ENCODE results near the gene SLK.

DNA sequence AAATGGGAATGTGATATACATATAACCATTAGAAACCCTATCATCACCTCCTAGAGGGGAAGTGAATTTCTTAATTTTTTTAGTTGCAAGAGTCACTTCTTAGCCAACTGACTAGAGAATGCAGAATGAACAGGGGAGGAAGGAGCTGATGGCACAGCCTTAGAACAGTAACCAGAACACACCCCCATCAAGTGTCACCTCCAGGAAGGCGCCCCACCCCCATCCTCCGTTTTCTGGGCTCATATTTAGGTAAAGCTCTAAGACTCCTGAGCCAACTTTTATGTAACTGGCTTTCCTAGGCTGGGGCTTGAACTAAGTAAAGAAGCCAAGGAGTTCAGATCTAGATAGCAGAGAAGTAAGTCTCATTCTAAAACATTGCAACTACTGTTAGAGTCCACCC, 64.7 kb downstream of the SLK start:
- TF ChIP-seq, protein P1, sequence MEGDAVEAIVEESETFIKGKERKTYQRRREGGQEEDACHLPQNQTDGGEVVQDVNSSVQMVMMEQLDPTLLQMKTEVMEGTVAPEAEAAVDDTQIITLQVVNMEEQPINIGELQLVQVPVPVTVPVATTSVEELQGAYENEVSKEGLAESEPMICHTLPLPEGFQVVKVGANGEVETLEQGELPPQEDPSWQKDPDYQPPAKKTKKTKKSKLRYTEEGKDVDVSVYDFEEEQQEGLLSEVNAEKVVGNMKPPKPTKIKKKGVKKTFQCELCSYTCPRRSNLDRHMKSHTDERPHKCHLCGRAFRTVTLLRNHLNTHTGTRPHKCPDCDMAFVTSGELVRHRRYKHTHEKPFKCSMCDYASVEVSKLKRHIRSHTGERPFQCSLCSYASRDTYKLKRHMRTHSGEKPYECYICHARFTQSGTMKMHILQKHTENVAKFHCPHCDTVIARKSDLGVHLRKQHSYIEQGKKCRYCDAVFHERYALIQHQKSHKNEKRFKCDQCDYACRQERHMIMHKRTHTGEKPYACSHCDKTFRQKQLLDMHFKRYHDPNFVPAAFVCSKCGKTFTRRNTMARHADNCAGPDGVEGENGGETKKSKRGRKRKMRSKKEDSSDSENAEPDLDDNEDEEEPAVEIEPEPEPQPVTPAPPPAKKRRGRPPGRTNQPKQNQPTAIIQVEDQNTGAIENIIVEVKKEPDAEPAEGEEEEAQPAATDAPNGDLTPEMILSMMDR (IDR thresholded peaks at IDR 0.05; ENCODE audit: extremely low read depth in 1 of 2, insufficient read depth in 1 of 2, low read depth in 1 of 2, low read length in 2 of 2), result no peak
- TF ChIP-seq, protein P2, sequence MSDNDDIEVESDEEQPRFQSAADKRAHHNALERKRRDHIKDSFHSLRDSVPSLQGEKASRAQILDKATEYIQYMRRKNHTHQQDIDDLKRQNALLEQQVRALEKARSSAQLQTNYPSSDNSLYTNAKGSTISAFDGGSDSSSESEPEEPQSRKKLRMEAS (IDR thresholded peaks at IDR 0.05; ENCODE audit: insufficient read depth, insufficient read length), result no peak
- no peak for TF ChIP-seq POLR2A (IDR thresholded peaks at IDR 0.05; ENCODE audit: low read depth, low read length)
- no peak for TF ChIP-seq EZH2 (IDR thresholded peaks at IDR 0.05; ENCODE audit: borderline replicate concordance, low read depth, low read length, severe bottlenecking)
- no peak for TF ChIP-seq POLR2AphosphoS5 (IDR thresholded peaks at IDR 0.05; ENCODE audit: insufficient read depth, low read depth, low read length)
- TF ChIP-seq MYC (IDR thresholded peaks at IDR 0.05; ENCODE audit: low read depth, low read length), result no peak
- TF ChIP-seq GATA2 (IDR thresholded peaks at IDR 0.05; ENCODE audit: insufficient read depth, insufficient read length, low read depth, low read length), result no peak
- TF ChIP-seq JUN (IDR thresholded peaks at IDR 0.05; ENCODE audit: borderline replicate concordance, insufficient read depth, insufficient read length, low read depth), result no peak
- no peak for TF ChIP-seq FOS (IDR thresholded peaks at IDR 0.05; ENCODE audit: borderline replicate concordance, insufficient read depth, low read length)

Data from endothelial cell of umbilical vein (primary cell).